ENCODE measurements around the gene ASIC2.

The ASIC2 gene

GRCh38 chr17:33178681-33179080 lies 114.4 kb downstream of the ASIC2 start:
- H3K36me3 ChIP-seq (ENCODE audit: control insufficient read depth in 5 of 5, insufficient read depth in 5 of 5, low read length in 5 of 5): no peaks in the 10 kb centered on the region
- no peaks in the 10 kb centered on the region for H3K4me1 ChIP-seq (ENCODE audit: control insufficient read depth in 5 of 5, insufficient read depth in 5 of 5, low read length in 5 of 5)
- no peaks in the 10 kb centered on the region for H3K9me3 ChIP-seq (ENCODE audit: control insufficient read depth in 5 of 5, low read length in 5 of 5)
- H3K4me3 ChIP-seq (ENCODE audit: low read depth in 1 of 5, low read length in 5 of 5): no peak overlapping the region
- H3K27ac ChIP-seq (ENCODE audit: low read depth, low read length): no peak overlapping the region
- H3K9ac ChIP-seq (ENCODE audit: low read length in 5 of 5): no peak overlapping the region
- peaks cover 5 to 26% (median 9%) of the 10 kb centered on the region in 5 donors for H3K27me3 ChIP-seq (ENCODE audit: control insufficient read depth in 5 of 5, insufficient read depth in 4 of 5, low read length in 5 of 5)

DNA sequence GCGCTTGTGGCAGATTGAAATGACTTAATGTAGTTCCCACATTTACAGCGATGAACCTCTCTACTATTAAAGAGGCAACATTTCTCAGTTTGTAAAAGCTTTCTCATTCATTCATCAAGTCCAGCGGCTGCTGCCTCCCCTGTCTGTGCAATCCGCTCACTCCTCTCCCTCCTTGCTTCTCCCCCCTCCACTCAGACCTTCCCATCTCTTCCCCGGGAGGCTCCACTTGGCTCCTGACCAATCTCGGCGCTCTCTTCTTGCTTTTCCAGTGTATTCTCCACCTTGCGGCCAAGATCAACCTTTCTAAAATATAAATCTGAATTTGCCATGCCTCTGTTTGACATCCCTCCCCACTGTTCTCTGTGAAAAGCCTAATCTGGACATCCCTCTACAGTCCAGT lies 117.5 kb downstream of the ASIC2 start:
- Histone ChIP-seq H3K9me3 (ENCODE audit: control insufficient read depth in 5 of 5, low read length in 5 of 5) (no peaks in the 10 kb centered on the region), H3K9ac (ENCODE audit: low read length in 5 of 5) (no peak overlapping the region), H3K4me1 (ENCODE audit: control insufficient read depth in 5 of 5, insufficient read depth in 5 of 5, low read length in 5 of 5) (no peaks in the 10 kb centered on the region), H3K27me3 (ENCODE audit: control insufficient read depth in 5 of 5, insufficient read depth in 4 of 5, low read length in 5 of 5) (peaks cover 9 to 32% (median 13%) of the 10 kb centered on the region in 5 donors), H3K4me3 (ENCODE audit: low read depth in 1 of 5, low read length in 5 of 5) (no peak overlapping the region), H3K36me3 (ENCODE audit: control insufficient read depth in 5 of 5, insufficient read depth in 5 of 5, low read length in 5 of 5) (no peaks in the 10 kb centered on the region), H3K27ac (ENCODE audit: low read depth, low read length) (no peak overlapping the region)

GRCh38 chr17:33171931-33172330 lies 121.2 kb downstream of the ASIC2 start:
- H3K27me3 ChIP-seq (ENCODE audit: control insufficient read depth in 5 of 5, insufficient read depth in 4 of 5, low read length in 5 of 5): peaks cover 0 to 24% (median 13%) of the 10 kb centered on the region in 5 donors
- H3K9ac ChIP-seq (ENCODE audit: low read length in 5 of 5): no peak overlapping the region
- no peaks in the 10 kb centered on the region for H3K9me3 ChIP-seq (ENCODE audit: control insufficient read depth in 5 of 5, low read length in 5 of 5)
- H3K27ac ChIP-seq (ENCODE audit: low read depth, low read length): no peak overlapping the region
- H3K4me3 ChIP-seq (ENCODE audit: low read depth in 1 of 5, low read length in 5 of 5): no peak overlapping the region
- H3K4me1 ChIP-seq (ENCODE audit: control insufficient read depth in 5 of 5, insufficient read depth in 5 of 5, low read length in 5 of 5): no peaks in the 10 kb centered on the region
- no peaks in the 10 kb centered on the region for H3K36me3 ChIP-seq (ENCODE audit: control insufficient read depth in 5 of 5, insufficient read depth in 5 of 5, low read length in 5 of 5)

DNA sequence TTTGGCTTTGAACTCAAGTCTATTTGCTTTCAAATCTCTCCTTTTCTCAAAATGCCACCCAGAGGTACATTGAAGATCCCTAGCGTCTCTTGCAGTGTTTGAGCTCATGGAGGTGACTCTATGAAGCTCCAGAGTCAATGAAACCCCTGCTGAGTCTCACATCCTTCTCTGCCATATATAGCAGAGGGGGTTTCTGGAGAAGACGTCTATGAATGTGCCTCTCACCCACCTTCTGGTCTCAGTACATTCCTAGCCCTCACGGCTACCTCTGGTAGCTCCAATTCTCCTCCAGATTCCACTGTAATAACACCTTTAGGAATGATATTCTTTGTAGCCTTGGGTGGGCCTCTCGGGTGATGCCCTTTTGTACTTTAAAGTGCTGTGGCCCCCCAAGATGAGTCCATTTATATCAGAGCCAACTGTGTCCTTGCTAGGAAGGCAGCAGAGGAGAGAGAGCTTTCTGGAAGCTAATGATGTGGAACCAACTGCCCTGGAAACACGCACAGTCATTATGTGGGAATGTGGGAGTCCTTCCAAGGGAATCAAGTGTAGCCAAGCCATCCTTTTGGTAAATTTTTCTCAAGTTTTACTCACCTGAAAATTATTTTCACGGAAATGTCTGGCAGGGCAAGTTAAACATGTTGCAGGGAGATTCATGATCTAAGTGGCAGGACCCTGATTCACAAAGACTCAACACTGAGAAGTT lies 123.4 kb downstream of the ASIC2 start:
- Histone ChIP-seq H3K4me3 (ENCODE audit: low read depth in 1 of 5, low read length in 5 of 5) (no peak overlapping the region), H3K36me3 (ENCODE audit: control insufficient read depth in 5 of 5, insufficient read depth in 5 of 5, low read length in 5 of 5) (no peaks in the 10 kb centered on the region)

GRCh38 chr17:33167736-33168135 lies 125.4 kb downstream of the ASIC2 start:
- H3K27me3 ChIP-seq (ENCODE audit: control insufficient read depth in 5 of 5, insufficient read depth in 4 of 5, low read length in 5 of 5): peaks cover 0 to 10% (median 3%) of the 10 kb centered on the region in 5 donors

More for the DNA sequence above, 123.4 kb downstream of the ASIC2 start:
- Histone ChIP-seq H3K27ac (ENCODE audit: low read depth, low read length) (no peak overlapping the region), H3K27me3 (ENCODE audit: control insufficient read depth in 5 of 5, insufficient read depth in 4 of 5, low read length in 5 of 5) (peaks cover 0 to 15% (median 7%) of the 10 kb centered on the region in 5 donors), H3K9me3 (ENCODE audit: control insufficient read depth in 5 of 5, low read length in 5 of 5) (no peaks in the 10 kb centered on the region), H3K9ac (ENCODE audit: low read length in 5 of 5) (no peak overlapping the region), H3K4me1 (ENCODE audit: control insufficient read depth in 5 of 5, insufficient read depth in 5 of 5, low read length in 5 of 5) (no peaks in the 10 kb centered on the region)

GRCh38 chr17:33166472-33166871 lies 126.6 kb downstream of the ASIC2 start:
- Histone ChIP-seq H3K27ac (ENCODE audit: low read depth, low read length) (no peak overlapping the region), H3K4me3 (ENCODE audit: low read depth in 1 of 5, low read length in 5 of 5) (no peak overlapping the region), H3K4me1 (ENCODE audit: control insufficient read depth in 5 of 5, insufficient read depth in 5 of 5, low read length in 5 of 5) (no peaks in the 10 kb centered on the region), H3K9ac (ENCODE audit: low read length in 5 of 5) (no peak overlapping the region), H3K36me3 (ENCODE audit: control insufficient read depth in 5 of 5, insufficient read depth in 5 of 5, low read length in 5 of 5) (no peaks in the 10 kb centered on the region), H3K27me3 (ENCODE audit: control insufficient read depth in 5 of 5, insufficient read depth in 4 of 5, low read length in 5 of 5) (peaks cover 0 to 4% (median 0%) of the 10 kb centered on the region in 5 donors), H3K9me3 (ENCODE audit: control insufficient read depth in 5 of 5, low read length in 5 of 5) (no peaks in the 10 kb centered on the region)

More at GRCh38 chr17:33167736-33168135, 125.4 kb downstream of the ASIC2 start:
- Histone ChIP-seq H3K27ac (ENCODE audit: low read depth, low read length) (no peak overlapping the region), H3K9ac (ENCODE audit: low read length in 5 of 5) (no peak overlapping the region), H3K36me3 (ENCODE audit: control insufficient read depth in 5 of 5, insufficient read depth in 5 of 5, low read length in 5 of 5) (no peaks in the 10 kb centered on the region), H3K9me3 (ENCODE audit: control insufficient read depth in 5 of 5, low read length in 5 of 5) (no peaks in the 10 kb centered on the region), H3K4me1 (ENCODE audit: control insufficient read depth in 5 of 5, insufficient read depth in 5 of 5, low read length in 5 of 5) (no peaks in the 10 kb centered on the region), H3K4me3 (ENCODE audit: low read depth in 1 of 5, low read length in 5 of 5) (no peak overlapping the region)

GRCh38 chr17:33164169-33164881 lies 128.8 kb downstream of the ASIC2 start:
- no peaks in the 10 kb centered on the region for H3K9me3 ChIP-seq (ENCODE audit: control insufficient read depth in 5 of 5, low read length in 5 of 5)
- peaks cover 0 to 6% (median 0%) of the 10 kb centered on the region in 5 donors for H3K27me3 ChIP-seq (ENCODE audit: control insufficient read depth in 5 of 5, insufficient read depth in 4 of 5, low read length in 5 of 5)
- no peaks in the 10 kb centered on the region for H3K4me1 ChIP-seq (ENCODE audit: control insufficient read depth in 5 of 5, insufficient read depth in 5 of 5, low read length in 5 of 5)
- H3K36me3 ChIP-seq (ENCODE audit: control insufficient read depth in 5 of 5, insufficient read depth in 5 of 5, low read length in 5 of 5): no peaks in the 10 kb centered on the region
- H3K4me3 ChIP-seq (ENCODE audit: low read depth in 1 of 5, low read length in 5 of 5): no peak overlapping the region
- no peak overlapping the region for H3K9ac ChIP-seq (ENCODE audit: low read length in 5 of 5)
- no peak overlapping the region for H3K27ac ChIP-seq (ENCODE audit: low read depth, low read length)

DNA sequence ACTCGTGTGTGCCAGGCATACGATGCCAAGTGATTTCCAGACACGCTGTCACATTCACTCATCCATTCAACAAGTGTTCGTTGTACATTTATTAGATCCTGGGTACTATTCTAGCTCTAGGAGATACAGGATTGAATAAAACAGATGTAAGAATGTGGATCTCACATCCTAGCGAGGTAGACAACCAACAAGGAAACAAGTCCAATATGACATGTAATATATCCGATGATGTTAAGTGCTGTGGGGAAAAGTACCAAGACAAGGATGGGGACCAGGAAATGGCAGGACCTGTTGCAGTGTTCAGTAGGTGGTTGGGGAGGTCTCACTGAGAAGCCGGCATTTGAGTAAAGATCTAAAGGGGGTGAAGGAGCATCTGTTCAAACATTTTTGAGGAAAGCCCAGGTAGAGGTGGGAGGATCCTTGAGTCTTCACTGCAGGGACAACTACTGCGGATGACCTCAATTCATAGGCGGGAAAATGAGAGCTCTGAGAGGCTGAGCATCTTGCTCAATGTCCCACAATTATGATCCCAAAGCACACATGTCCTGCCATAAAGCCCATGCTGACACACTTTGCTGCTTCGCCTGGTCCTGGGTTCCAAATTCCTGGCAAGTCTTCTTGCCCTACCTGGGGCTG lies 129.4 kb downstream of the ASIC2 start:
- H3K27me3 ChIP-seq (ENCODE audit: control insufficient read depth in 5 of 5, insufficient read depth in 4 of 5, low read length in 5 of 5): peaks cover 0 to 6% (median 0%) of the 10 kb centered on the region in 5 donors
- no peaks in the 10 kb centered on the region for H3K4me1 ChIP-seq (ENCODE audit: control insufficient read depth in 5 of 5, insufficient read depth in 5 of 5, low read length in 5 of 5)
- no peaks in the 10 kb centered on the region for H3K36me3 ChIP-seq (ENCODE audit: control insufficient read depth in 5 of 5, insufficient read depth in 5 of 5, low read length in 5 of 5)
- no peak overlapping the region for H3K27ac ChIP-seq (ENCODE audit: low read depth, low read length)
- no peak overlapping the region for H3K9ac ChIP-seq (ENCODE audit: low read length in 5 of 5)
- no peaks in the 10 kb centered on the region for H3K9me3 ChIP-seq (ENCODE audit: control insufficient read depth in 5 of 5, low read length in 5 of 5)
- no peak overlapping the region for H3K4me3 ChIP-seq (ENCODE audit: low read depth in 1 of 5, low read length in 5 of 5)

- Histone ChIP-seq H3K9me3 (ENCODE audit: control insufficient read depth in 5 of 5, low read length in 5 of 5) (no peaks in the 10 kb centered on the region), H3K4me1 (ENCODE audit: control insufficient read depth in 5 of 5, insufficient read depth in 5 of 5, low read length in 5 of 5) (peaks cover 0 to 10% (median 0%) of the 10 kb centered on the region in 5 donors), H3K27ac (ENCODE audit: low read depth, low read length) (no peak overlapping the region), H3K4me3 (ENCODE audit: low read depth in 1 of 5, low read length in 5 of 5) (no peak overlapping the region), H3K27me3 (ENCODE audit: control insufficient read depth in 5 of 5, insufficient read depth in 4 of 5, low read length in 5 of 5) (peaks cover 0 to 7% (median 0%) of the 10 kb centered on the region in 5 donors), H3K36me3 (ENCODE audit: control insufficient read depth in 5 of 5, insufficient read depth in 5 of 5, low read length in 5 of 5) (no peaks in the 10 kb centered on the region), H3K9ac (ENCODE audit: low read length in 5 of 5) (no peak overlapping the region)
Observed at GRCh38 chr17:33154869-33155455, 138.1 kb downstream of the ASIC2 start.
